Jurkat, Clone E6-1 (cell line): Measurements from ENCODE around the gene SRGAP2.
"Not testable (repeated sequence)": the region's sequence is repeated elsewhere in the genome, so short reads cannot be mapped to it uniquely, and the experiment has no call there.

Experiments used
- DNase-seq: peaks from one replicate; pipeline ENCODE4 v3.0.0-alpha.2; 2011; ENCODE audit warnings: low read depth, low spot score
- H3K4me3 ChIP-seq: 2 replicates; pipeline ENCODE4 v1.5.1; 2011; ENCODE audit warnings: mild to moderate bottlenecking, low read length, control low read depth, moderate library complexity

SRGAP2 gene

GRCh38 chr1:206240288-206240687, 36.9 kb downstream of the SRGAP2 start:
- DNase-seq, H3K4me3 ChIP-seq: not testable (repeated sequence)

GRCh38 chr1:206243335-206243734, 40.0 kb downstream of the SRGAP2 start:
- not testable (repeated sequence) for DNase-seq, H3K4me3 ChIP-seq

DNA sequence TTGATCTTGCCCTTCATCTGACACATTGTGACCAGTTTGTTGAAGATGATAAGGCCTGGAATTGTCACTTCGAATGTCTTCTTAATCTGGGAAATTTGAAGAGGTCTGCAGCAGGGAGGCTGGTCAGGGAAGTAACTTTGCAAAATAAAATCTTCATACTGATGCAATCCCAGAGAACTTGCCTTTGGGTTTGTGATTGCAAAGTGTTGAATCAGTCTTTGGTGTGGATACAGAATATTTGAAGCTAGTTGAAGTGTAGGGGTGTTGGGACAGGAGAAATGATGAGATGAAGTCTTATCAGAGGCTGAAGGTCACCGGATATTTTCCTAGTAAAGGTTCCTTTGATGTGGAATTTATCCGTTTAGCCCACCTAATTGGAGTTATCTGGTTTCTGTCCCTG, 42.1 kb downstream of the SRGAP2 start:
- not testable (repeated sequence) for DNase-seq, H3K4me3 ChIP-seq

- H3K4me3 ChIP-seq, DNase-seq: not testable (repeated sequence)
Measured at GRCh38 chr1:206246129-206246886, 43.0 kb downstream of the SRGAP2 start.

DNA sequence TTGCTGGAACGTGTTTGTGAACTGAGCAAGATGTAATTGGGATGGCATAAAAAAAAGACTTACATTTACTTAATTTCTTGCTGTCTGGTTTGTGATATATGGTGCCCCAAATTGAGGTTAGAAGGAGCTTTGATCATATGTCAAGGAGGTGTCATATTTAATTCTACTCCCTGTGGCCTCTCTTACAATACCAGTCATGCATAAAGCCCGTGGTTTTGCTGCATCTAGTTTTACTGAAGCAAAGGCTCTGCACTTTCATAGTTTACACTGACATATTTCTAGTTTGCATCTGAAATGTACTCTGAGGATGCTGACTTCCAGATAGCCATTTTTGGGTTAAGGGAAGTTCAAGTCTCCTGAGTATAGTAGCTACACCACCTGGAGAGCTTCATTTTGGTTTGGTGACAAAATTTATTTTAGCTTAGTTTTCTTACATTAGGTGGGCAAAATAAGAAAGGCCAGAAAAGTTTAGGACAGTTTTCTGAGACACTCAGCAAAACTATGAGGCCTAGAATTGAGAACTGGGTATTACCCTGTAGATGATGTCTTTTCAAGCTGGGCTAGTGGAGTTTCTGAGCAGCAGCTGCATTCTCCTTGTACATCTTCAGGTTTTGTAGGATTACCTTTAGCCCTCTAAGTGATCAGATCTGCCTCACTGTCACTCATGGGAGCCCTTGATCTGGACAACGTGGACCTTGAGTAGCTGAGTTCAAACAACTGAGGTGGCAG, 47.8 kb downstream of the SRGAP2 start:
- not testable (repeated sequence) for DNase-seq, H3K4me3 ChIP-seq

DNA sequence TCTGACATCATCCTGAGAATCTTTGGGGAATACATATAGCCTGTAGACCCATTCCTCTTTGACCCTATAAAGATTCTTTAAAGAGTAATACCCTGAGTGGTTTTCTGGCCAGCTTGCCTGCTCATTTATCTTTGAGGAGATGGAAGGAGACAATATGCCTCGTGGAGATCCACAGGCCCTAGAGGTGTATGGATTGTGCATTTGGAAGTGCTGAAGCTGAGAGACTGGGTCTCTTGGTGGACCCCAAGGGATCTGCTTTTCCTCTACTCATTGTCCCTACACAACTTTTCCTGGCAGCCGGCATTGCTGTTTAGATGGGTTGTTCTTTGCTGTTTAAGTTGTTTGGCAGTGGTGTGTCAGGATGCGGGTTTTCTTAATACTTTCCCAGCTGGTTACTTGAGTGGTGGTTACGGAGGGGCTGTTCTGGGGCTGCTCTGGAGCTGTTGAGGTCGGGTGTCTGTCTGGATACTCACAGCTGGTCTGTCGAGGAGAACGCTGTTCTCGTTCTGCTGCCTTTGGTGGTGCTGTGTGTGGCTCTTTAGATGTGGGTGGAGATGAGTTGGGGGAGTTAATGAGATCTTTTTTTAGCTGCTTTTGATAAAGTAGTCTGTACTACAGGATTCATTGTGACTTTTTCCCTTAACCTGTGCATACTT, 49.5 kb downstream of the SRGAP2 start:
- not testable (repeated sequence) for H3K4me3 ChIP-seq
- DNase-seq, result peak; percentile 90
